Stomach smooth muscle (tissue), 2 donors: ENCODE results near the gene CACNA1H.
A peak's percentile ranks its signal among the peaks of the same experiment; 100 is the strongest.
"Not testable (repeated sequence)": the region's sequence is repeated elsewhere in the genome, so short reads cannot be mapped to it uniquely, and the experiment has no call there.

ENCODE experiments used
- H3K27ac ChIP-seq: one replicate; pipeline ENCODE4 v1.7.0; 2013; ENCODE audit warnings: mild to moderate bottlenecking, low read length, inconsistent platforms
- H3K27me3 ChIP-seq, 2 donors: one replicate each; pipeline ENCODE4 v1.7.0; 2013; ENCODE audit warnings: low read length in 2 of 2; ENCODE audit not compliant: insufficient read depth in 2 of 2, control insufficient read depth in 1 of 2
- H3K36me3 ChIP-seq, 2 donors: one replicate each; pipeline ENCODE4 v1.7.0; 2013; ENCODE audit warnings: low read length in 2 of 2; ENCODE audit not compliant: control insufficient read depth in 2 of 2, insufficient read depth in 2 of 2
- H3K4me1 ChIP-seq: one replicate; pipeline ENCODE4 v1.7.0; 2013; ENCODE audit warnings: low read length; ENCODE audit not compliant: control insufficient read depth, insufficient read depth
- H3K4me3 ChIP-seq, 2 donors: one replicate each; pipeline ENCODE4 v1.7.0; 2013; ENCODE audit warnings: low read length in 2 of 2
- H3K9ac ChIP-seq, 2 donors: one replicate each; pipeline ENCODE4 v1.7.0; 2013; ENCODE audit warnings: low read length in 2 of 2, mild to moderate bottlenecking in 1 of 2
- H3K9me3 ChIP-seq, 2 donors: one replicate each; pipeline ENCODE4 v1.7.0; 2013; ENCODE audit warnings: low read length in 2 of 2; ENCODE audit not compliant: control insufficient read depth in 2 of 2
- donor health status: healthy.
- donor health status: Pancreatic carcinoma.

Gene CACNA1H

DNA sequence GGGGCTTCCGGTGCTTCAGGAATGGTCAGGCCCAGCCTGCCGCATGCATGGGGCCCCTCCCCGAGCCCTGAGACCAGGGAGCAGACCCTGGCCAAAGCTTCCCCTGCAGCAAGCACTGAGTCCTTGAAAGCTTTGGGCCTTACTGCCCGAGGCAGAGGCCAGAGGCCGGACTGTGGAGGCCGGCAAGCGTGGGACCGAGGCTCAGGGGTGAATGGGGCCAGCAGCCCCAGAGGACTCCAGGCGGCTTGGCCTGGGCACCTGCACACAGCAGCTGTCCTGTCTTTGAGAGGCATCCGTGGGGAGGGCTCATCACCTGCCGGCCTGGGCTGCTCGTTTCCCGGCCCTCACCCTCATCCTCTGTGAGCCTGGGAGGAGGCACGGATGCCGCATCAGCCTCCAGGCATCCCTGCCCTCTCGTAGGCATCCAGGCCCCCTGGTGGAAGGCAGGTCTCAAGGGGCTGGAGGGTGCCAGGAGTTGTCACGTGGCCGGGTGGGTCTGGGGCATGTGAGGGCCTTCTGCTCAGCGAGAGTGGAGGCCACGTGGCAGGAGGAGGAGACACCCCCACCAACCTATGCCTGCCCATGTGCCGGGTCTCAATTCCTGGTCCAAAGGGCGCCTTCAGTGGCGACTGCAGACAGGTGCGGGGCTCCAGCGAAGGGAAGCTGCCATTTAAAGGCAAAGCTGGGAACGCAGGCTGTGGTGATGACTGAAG is 31.4 kb downstream of the CACNA1H start:
- H3K9ac ChIP-seq, result no peak overlapping the region
- no peaks in the 10 kb centered on the region for H3K9me3 ChIP-seq
- no peaks in the 10 kb centered on the region for H3K27me3 ChIP-seq
- peaks cover 0 to 6% of the 10 kb centered on the region in 2 donors for H3K36me3 ChIP-seq
- no peak overlapping the region for H3K4me3 ChIP-seq
- peak overlapping the region; percentile 96 for H3K27ac ChIP-seq
- H3K4me1 ChIP-seq, result peaks cover 49% of the 10 kb centered on the region

DNA sequence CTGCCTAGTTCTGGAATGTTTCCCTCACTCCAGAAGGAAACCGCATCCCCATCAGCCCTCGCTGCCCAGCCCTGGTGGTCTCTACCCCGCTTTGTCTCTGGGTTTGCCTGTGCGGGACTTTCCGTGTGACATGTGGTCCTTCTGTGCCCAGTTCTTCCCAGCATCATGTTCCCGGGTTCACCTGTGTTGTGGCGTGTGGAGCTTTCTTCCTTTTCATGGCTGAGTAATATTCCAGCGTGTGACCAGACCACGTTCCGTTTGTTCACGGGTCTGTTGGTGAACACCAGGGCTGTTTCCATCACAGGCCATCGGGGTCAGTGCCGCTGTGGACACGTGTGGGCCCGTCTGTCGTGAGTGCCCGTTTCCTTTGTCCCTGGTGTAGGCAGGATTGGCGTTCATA is 32.1 kb downstream of the CACNA1H start:
- Histone ChIP-seq H3K27ac (peak overlapping the region; percentile 96), H3K4me1 (peaks cover 48% of the 10 kb centered on the region), H3K27me3 (no peaks in the 10 kb centered on the region), H3K4me3 (no peak overlapping the region), H3K36me3 (peaks cover 0 to 6% of the 10 kb centered on the region in 2 donors), H3K9me3 (no peaks in the 10 kb centered on the region), H3K9ac (no peak overlapping the region)

DNA sequence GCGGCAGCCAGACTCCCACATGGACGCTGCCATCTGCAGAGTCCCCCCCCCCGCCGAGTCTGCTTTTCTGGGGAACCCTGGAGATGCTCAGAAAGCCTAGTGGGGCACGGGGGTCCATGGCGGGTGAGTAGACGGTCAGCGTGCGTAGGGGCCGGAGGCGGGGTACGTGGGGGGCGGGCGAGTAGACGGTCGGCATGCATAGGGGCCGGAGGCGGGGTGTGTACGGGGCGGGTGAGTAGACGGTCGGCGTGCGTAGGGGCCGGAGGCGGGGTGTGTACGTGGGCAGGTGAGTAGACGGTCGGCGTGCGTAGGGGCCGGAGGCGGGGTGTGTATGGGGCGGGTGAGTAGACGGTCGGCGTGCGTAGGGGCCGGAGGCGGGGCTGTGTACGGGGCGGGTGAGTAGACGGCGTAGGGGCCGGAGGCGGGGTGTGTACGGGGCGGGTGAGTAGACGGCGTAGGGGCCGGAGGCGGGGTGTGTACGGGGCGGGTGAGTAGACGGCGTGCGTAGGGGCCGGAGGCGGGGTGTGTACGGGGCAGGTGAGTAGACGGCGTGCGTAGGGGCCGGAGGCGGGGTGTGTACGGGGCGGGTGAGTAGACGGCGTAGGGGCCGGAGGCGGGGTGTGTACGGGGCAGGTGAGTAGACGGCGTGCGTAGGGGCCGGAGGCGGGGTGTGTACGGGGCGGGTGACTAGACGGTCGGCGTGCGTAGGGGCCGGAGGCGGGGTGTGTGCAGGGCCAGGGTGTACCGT is 32.7 kb downstream of the CACNA1H start:
- H3K27me3 ChIP-seq, result not testable (repeated sequence)

GRCh38 chr16:1188432-1189189 is 35.7 kb downstream of the CACNA1H start:
- Histone ChIP-seq H3K4me3 (no peak overlapping the region), H3K36me3 (peaks cover 0 to 6% of the 10 kb centered on the region in 2 donors), H3K9ac (no peak overlapping the region), H3K27ac (no peak overlapping the region), H3K9me3 (no peaks in the 10 kb centered on the region), H3K4me1 (peaks cover 31% of the 10 kb centered on the region), H3K27me3 (no peaks in the 10 kb centered on the region)

More for the DNA sequence above, 32.7 kb downstream of the CACNA1H start:
- H3K9ac ChIP-seq, H3K36me3 ChIP-seq, H3K9me3 ChIP-seq, H3K4me3 ChIP-seq: not testable (repeated sequence)
- H3K27ac ChIP-seq, result peak overlapping the region; percentile 96
- H3K4me1 ChIP-seq, result peaks cover 42% of the 10 kb centered on the region

DNA sequence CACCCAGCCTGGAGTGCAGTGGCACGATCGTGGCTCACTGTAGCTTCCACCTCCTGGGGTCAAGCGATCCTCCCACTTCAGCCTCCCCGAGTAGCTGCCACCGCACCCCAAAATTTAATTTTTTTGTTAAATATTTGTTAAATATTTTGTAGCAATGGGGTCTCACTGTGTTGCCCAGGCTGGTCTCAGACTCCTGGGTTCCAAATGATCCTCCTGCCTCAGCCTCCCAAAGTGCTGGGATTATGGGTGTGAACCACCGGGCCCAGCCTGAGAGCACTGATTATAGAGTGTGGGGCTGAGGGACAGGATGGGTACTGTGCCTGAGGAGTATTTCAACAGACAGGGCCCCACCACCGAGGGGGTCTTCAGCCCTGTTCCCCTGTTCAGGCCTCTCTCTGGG is 36.5 kb downstream of the CACNA1H start:
- Histone ChIP-seq H3K4me1 (peaks cover 31% of the 10 kb centered on the region), H3K27ac (no peak overlapping the region), H3K9me3 (no peaks in the 10 kb centered on the region), H3K9ac (no peak overlapping the region), H3K36me3 (peaks cover 0 to 6% of the 10 kb centered on the region in 2 donors), H3K4me3 (no peak overlapping the region), H3K27me3 (no peaks in the 10 kb centered on the region)

GRCh38 chr16:1190789-1191188 is 37.9 kb downstream of the CACNA1H start:
- not testable (repeated sequence) for H3K36me3 ChIP-seq

GRCh38 chr16:1192384-1193073 is 39.6 kb downstream of the CACNA1H start:
- H3K27me3 ChIP-seq, result no peaks in the 10 kb centered on the region
- no peak overlapping the region for H3K4me3 ChIP-seq
- H3K9ac ChIP-seq, result peak overlapping the region; percentile 15 to 21
- no peaks in the 10 kb centered on the region for H3K9me3 ChIP-seq
- peaks cover 34% of the 10 kb centered on the region for H3K4me1 ChIP-seq
- H3K27ac ChIP-seq, result peak overlapping the region; percentile 85
- peaks cover 2 to 3% of the 10 kb centered on the region in 2 donors for H3K36me3 ChIP-seq

More at GRCh38 chr16:1190789-1191188, 37.9 kb downstream of the CACNA1H start:
- H3K27ac ChIP-seq, H3K9ac ChIP-seq, H3K27me3 ChIP-seq, H3K9me3 ChIP-seq, H3K4me3 ChIP-seq: not testable (repeated sequence)
- H3K4me1 ChIP-seq, result peaks cover 30% of the 10 kb centered on the region

GRCh38 chr16:1193143-1193824 is 40.4 kb downstream of the CACNA1H start:
- Histone ChIP-seq H3K36me3 (peaks cover 2 to 3% of the 10 kb centered on the region in 2 donors), H3K27me3 (no peaks in the 10 kb centered on the region), H3K4me1 (peaks cover 34% of the 10 kb centered on the region), H3K9ac (peak overlapping the region in 1 of 2 donors; percentile 6), H3K9me3 (no peaks in the 10 kb centered on the region), H3K27ac (peak overlapping the region; percentile 85), H3K4me3 (no peak overlapping the region)

DNA sequence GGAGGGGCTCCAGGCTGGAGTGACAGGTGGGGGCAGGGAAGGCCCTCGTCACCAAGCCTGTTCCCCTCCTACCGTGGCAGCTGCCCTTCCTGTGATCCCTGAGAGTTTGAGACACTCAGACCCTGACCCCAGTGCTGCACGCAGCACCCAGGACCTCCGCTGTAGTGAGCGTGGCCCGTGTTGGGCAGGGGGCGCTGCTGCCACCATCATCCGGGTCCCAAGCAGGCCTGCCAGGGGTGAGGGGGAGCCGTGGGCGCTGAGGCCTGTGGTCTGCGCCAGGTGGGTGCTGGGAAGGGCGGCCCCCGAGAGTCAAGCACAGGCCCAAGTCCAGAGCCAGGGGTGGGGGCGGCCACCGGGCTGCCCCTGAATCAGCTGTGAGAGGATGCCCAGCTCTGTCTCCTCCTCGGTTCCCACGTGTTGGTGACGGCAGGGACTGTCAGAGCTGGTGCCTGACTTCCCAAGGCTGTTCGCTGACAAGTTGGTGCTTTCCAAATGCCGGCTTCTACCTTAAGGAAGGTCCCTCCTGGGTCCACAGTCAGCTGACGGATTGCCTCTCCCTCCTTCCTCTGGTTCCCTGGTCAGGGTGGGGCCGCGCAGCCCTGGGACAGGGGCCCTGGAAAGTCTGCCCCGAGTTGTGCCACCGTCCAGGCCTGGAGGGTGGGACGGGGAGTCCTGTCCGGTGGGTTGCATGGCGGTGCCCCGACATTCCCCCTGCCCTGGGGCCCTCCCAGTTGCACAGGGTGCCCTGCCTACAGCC is 41.1 kb downstream of the CACNA1H start:
- no peaks in the 10 kb centered on the region for H3K9me3 ChIP-seq
- H3K4me1 ChIP-seq, result peaks cover 34% of the 10 kb centered on the region
- no peaks in the 10 kb centered on the region for H3K27me3 ChIP-seq
- H3K9ac ChIP-seq, result no peak overlapping the region
- H3K4me3 ChIP-seq, result no peak overlapping the region
- peak overlapping the region; percentile 85 for H3K27ac ChIP-seq
- H3K36me3 ChIP-seq, result peaks cover 2 to 3% of the 10 kb centered on the region in 2 donors
